Right lobe of liver (tissue), 4 donors: ENCODE measurements around the gene PNKP.

Experiments used
- CTCF ChIP-seq, 4 donors: fragments of 200-600 bp in 3 of 4; fragments of 450-650 bp in 1 of 4; IDR thresholded peaks; one replicate each; pipeline versions ENCODE4 v1.5.1 to v1.8.0; 2016 to 2022; ENCODE audit warnings: antibody characterized with exemption in 4 of 4, mild to moderate bottlenecking in 2 of 4
- POLR2A ChIP-seq: fragments of 450-650 bp; IDR thresholded peaks from one replicate; pipeline ENCODE4 v1.6.1; 2017; ENCODE audit warnings: antibody characterized with exemption, mild to moderate bottlenecking
- donor health status: DM: no; HTN: no; CAD: no.
- donor health status: DM: no; HTN: no; CAD: no.
- donor health status: DM: no; HTN: yes; CAD: no.

- TF ChIP-seq CTCF (IDR thresholded peaks at IDR 0.05) = no peak
- TF ChIP-seq POLR2A = peak; percentile 83
These were observed 16.7 kb downstream of the PNKP start, which contains the start of gene PTOV1 for GRCh38 chr19:49850487-49851342.
